SK-N-SH (cell line): ENCODE measurements around the gene TRIP13. TPM values are rescaled to one million over a fixed set of nuclear protein-coding genes. Genes with fewer than 3 reads are reported as not detected.

Experiments used
- CTCF ChIA-PET: fragments of 300-600, 350-600 bp; formaldehyde crosslinking; extraction: SDS; loops from one replicate; lab custom pipeline; 2021; lab: Yijun Ruan, JAX
- POLR2A ChIA-PET: fragments of 350-600 bp; sonication (Branson Sonifier 250); formaldehyde crosslinking; extraction: SDS; loops from one replicate; lab custom pipeline; 2020; ENCODE audit warnings: antibody characterized with exemption, inconsistent platforms; lab: Yijun Ruan, JAX
- DNase-seq: peaks from one replicate; pipeline ENCODE4 v3.0.0; 2012
- H2AFZ ChIP-seq: fragments of 200-600 bp; sonication (generic); 2 replicates; pipeline ENCODE4 v1.8.1; 2016; ENCODE audit warnings: antibody characterized with exemption, mild to moderate bottlenecking, low read depth
- H3F3A ChIP-seq: fragments of 200-600 bp; sonication (generic); replicated peaks from 2 replicates; pipeline ENCODE3; 2016; ENCODE audit warnings: antibody characterized with exemption, mild to moderate bottlenecking; ENCODE audit not compliant: insufficient read depth
- H3K27ac ChIP-seq, 2 experiments: fragments of 200-500 bp in 1 of 2; fragments of 200-600 bp in 1 of 2; sonication (Bioruptor generic) in 1 of 2; sonication (generic), shearing (Covaris generic) in 1 of 2; 2 replicates each; pipeline versions ENCODE4 v1.5.1 to v1.6.1; 2014 to 2016; ENCODE audit warnings: low read depth in 2 of 2, inconsistent platforms in 1 of 2, low read length in 1 of 2, mild to moderate bottlenecking in 1 of 2, mixed read lengths in 1 of 2
- H3K27me3 ChIP-seq: fragments of 200-600 bp; sonication (generic), shearing (Covaris generic); 2 replicates; pipeline ENCODE4 v1.6.1; 2016; ENCODE audit warnings: mixed run types; ENCODE audit not compliant: insufficient read depth
- H3K36me3 ChIP-seq, 2 experiments: fragments of 200-500 bp in 1 of 2; fragments of 200-600 bp in 1 of 2; sonication (Bioruptor generic) in 1 of 2; sonication (generic) in 1 of 2; replicated peaks in 1 of 2; 2 replicates each; pipeline versions ENCODE3 to v1.5.1; 2014 to 2016; ENCODE audit warnings: low read length in 1 of 2, mild to moderate bottlenecking in 1 of 2; ENCODE audit not compliant: insufficient read depth in 2 of 2, control insufficient read depth in 1 of 2
- H3K4me1 ChIP-seq, 2 experiments: fragments of 200-500 bp in 1 of 2; fragments of 200-600 bp in 1 of 2; sonication (Bioruptor generic) in 1 of 2; sonication (generic), shearing (Covaris generic) in 1 of 2; 2 replicates each; pipeline versions ENCODE4 v1.5.1 to v1.6.1; 2014 to 2016; ENCODE audit warnings: low read depth in 1 of 2, low read length in 1 of 2, mixed run types in 1 of 2; ENCODE audit not compliant: insufficient read depth in 2 of 2, control insufficient read depth in 1 of 2
- H3K4me2 ChIP-seq: fragments of 200-600 bp; sonication (generic), shearing (Covaris generic); 2 replicates; pipeline ENCODE4 v1.6.1; 2017; ENCODE audit warnings: mixed run types
- H3K4me3 ChIP-seq, 2 experiments: fragments of 200-500 bp in 1 of 2; fragments of 200-600 bp in 1 of 2; sonication (Bioruptor generic) in 1 of 2; sonication (generic), shearing (Covaris generic) in 1 of 2; 2 replicates each; pipeline versions ENCODE4 v1.5.1 to v1.8.1; 2014 to 2016; ENCODE audit warnings: low read depth in 2 of 2, inconsistent platforms in 1 of 2, low read length in 1 of 2, mild to moderate bottlenecking in 1 of 2, mixed read lengths in 1 of 2, moderate library complexity in 1 of 2
- H3K79me2 ChIP-seq: fragments of 200-600 bp; sonication (generic); 2 replicates; pipeline ENCODE4 v1.8.1; 2017; ENCODE audit warnings: mild to moderate bottlenecking; ENCODE audit not compliant: insufficient read depth
- H3K9ac ChIP-seq: fragments of 200-600 bp; sonication (generic); 2 replicates; pipeline ENCODE4 v1.6.1; 2017; ENCODE audit warnings: mixed run types
- H3K9me2 ChIP-seq: fragments of 200-600 bp; sonication (generic); 2 replicates; pipeline ENCODE4 v1.6.1; 2017; ENCODE audit warnings: mixed run types
- H3K9me3 ChIP-seq: fragments of 200-600 bp; sonication (generic); 2 replicates; pipeline ENCODE4 v1.6.1; 2017; ENCODE audit warnings: mixed run types, mild to moderate bottlenecking, moderate library complexity
- H4K20me1 ChIP-seq: fragments of 200-600 bp; sonication (generic); 2 replicates; pipeline ENCODE4 v1.6.1; 2017; ENCODE audit warnings: mild to moderate bottlenecking, mixed run types; ENCODE audit not compliant: insufficient read depth
- CHD2 ChIP-seq: fragments of 150-350 bp; IDR thresholded peaks from 2 replicates; pipeline ENCODE4 v1.6.1; 2018; ENCODE audit warnings: low read length; ENCODE audit not compliant: partially characterized antibody
- CTCF ChIP-seq: fragments of 200-600 bp; sonication (generic); IDR thresholded peaks from 2 replicates; pipeline ENCODE4 v1.6.1; 2017; ENCODE audit warnings: antibody characterized with exemption, mild to moderate bottlenecking, moderate library complexity
- ELF1 ChIP-seq: IDR thresholded peaks from 2 replicates; pipeline ENCODE4 v1.4.0; 2012
- EP300 ChIP-seq, 2 experiments: IDR thresholded peaks; 2 replicates each; pipeline versions ENCODE4 v1.4.0 to v1.6.1; 2012; ENCODE audit warnings: borderline replicate concordance in 1 of 2, low read depth in 1 of 2, low read length in 1 of 2
- FOSL2 ChIP-seq: IDR thresholded peaks from 2 replicates; pipeline ENCODE4 v1.4.0; 2012; ENCODE audit warnings: low read depth, mild to moderate bottlenecking, moderate library complexity, borderline replicate concordance
- FOXJ3 ChIP-seq: sonication (generic); formaldehyde crosslinking; IDR thresholded peaks from 2 replicates; pipeline ENCODE4 v1.5.1; 2020; ENCODE audit warnings: mild to moderate bottlenecking, missing genetic modification reagents
- GATA2 ChIP-seq: sonication (generic); formaldehyde crosslinking; IDR thresholded peaks from 2 replicates; pipeline ENCODE4 v1.5.0; 2020; ENCODE audit warnings: mild to moderate bottlenecking, missing genetic modification reagents
- IRF3 ChIP-seq: fragments of 150-350 bp; IDR thresholded peaks from 2 replicates; pipeline ENCODE4 v1.6.1; 2016; ENCODE audit warnings: mild to moderate bottlenecking, low read depth, low read length
- MAX ChIP-seq: IDR thresholded peaks from 2 replicates; pipeline ENCODE4 v1.4.0; 2012; ENCODE audit warnings: low read depth
- MEF2A ChIP-seq: IDR thresholded peaks from 2 replicates; pipeline ENCODE4 v1.4.0; 2012; ENCODE audit warnings: low read depth, borderline replicate concordance
- NFIC ChIP-seq: IDR thresholded peaks from 2 replicates; pipeline ENCODE4 v1.4.0; 2012; ENCODE audit warnings: borderline replicate concordance
- NRF1 ChIP-seq: IDR thresholded peaks from 2 replicates; pipeline ENCODE4 v1.6.1; 2012; ENCODE audit warnings: low read depth, mild to moderate bottlenecking, low read length
- POLR2AphosphoS5 ChIP-seq: IDR thresholded peaks from 2 replicates; pipeline ENCODE4 v1.6.1; 2012; ENCODE audit warnings: low read depth, low read length
- RAD21 ChIP-seq: IDR thresholded peaks from 2 replicates; pipeline ENCODE4 v1.6.1; 2012; ENCODE audit warnings: mild to moderate bottlenecking, low read length
- RCOR1 ChIP-seq: fragments of 150-350 bp; IDR thresholded peaks from 2 replicates; pipeline ENCODE4 v1.6.1; 2017; ENCODE audit warnings: antibody characterized with exemption, low read length
- REST ChIP-seq: IDR thresholded peaks from 2 replicates; pipeline ENCODE4 v1.6.1; 2012; ENCODE audit warnings: mild to moderate bottlenecking, low read depth, low read length, moderate library complexity
- RFX5 ChIP-seq: IDR thresholded peaks from 2 replicates; pipeline ENCODE4 v1.6.1; 2012; ENCODE audit warnings: mild to moderate bottlenecking, improper control_type of control experiment, low read length
- RXRA ChIP-seq: IDR thresholded peaks from 2 replicates; pipeline ENCODE4 v1.4.0; 2012; ENCODE audit warnings: low read depth, mild to moderate bottlenecking, borderline replicate concordance
- SMC3 ChIP-seq: IDR thresholded peaks from 2 replicates; pipeline ENCODE4 v1.6.1; 2012; ENCODE audit warnings: low read depth, low read length, improper control_type of control experiment
- TCF12 ChIP-seq: IDR thresholded peaks from 2 replicates; pipeline ENCODE4 v1.4.0; 2012
- USF1 ChIP-seq: IDR thresholded peaks from 2 replicates; pipeline ENCODE4 v1.4.0; 2012; ENCODE audit warnings: low read depth, borderline replicate concordance
- YY1 ChIP-seq: IDR thresholded peaks from 2 replicates; pipeline ENCODE4 v1.4.0; 2012; ENCODE audit warnings: low read depth, mild to moderate bottlenecking
- ZBTB33 ChIP-seq: IDR thresholded peaks from 2 replicates; pipeline ENCODE4 v1.4.0; 2012; ENCODE audit warnings: low read depth, borderline replicate concordance
- WGBS: methylation state at CpG from one replicate; pipeline ENCODE4 v1.1.6; 2017; ENCODE audit warnings: low lambda C conversion rate; 5-methylcytosine and 5-hydroxymethylcytosine counted together
- polyA plus RNA-seq, 3 experiments: library from polyadenylated mRNA; depleted of rRNA; stranded (reverse); fragments of >200 nt; gene quantifications; 2 replicates each; pipeline ENCODE4 v1.2.3, GENCODE V29; 2012

TRIP13 gene
- polyA plus RNA-seq, 1 of the 3 experiments (the other 2 are of a cell fraction), result 24.1 TPM

GRCh38 chr5:956941-957747, 64.5 kb downstream of the TRIP13 start:
- Histone ChIP-seq H3K27ac (peak overlapping the region; percentile 52 to 69; a peak in 3 of 4 replicates), H3K9ac (peak overlapping the region; percentile 19; the same call in 1 of the 2 replicates), H3K27me3 (no peaks in the 10 kb centered on the region; the same call in 1 of the 2 replicates), H3K4me2 (peak overlapping the region; percentile 66), H3K79me2 (no peaks in the 10 kb centered on the region), H3K4me3 (0 out of 4 replicates have a peak overlapping the region, but pooled peaks of 1 of the 2 experiments have one; percentile 36), H3K4me1 (peaks cover 16 to 18% of the 10 kb centered on the region in 2 experiments; a peak in 3 of 4 replicates), H3K9me3 (no peaks in the 10 kb centered on the region), H2AFZ (no peak overlapping the region), H3K36me3 (no peaks in the 10 kb centered on the region), H4K20me1 (no peaks in the 10 kb centered on the region), H3K9me2 (no peaks in the 10 kb centered on the region), H3F3A (no peaks in the 10 kb centered on the region)
- ChIA-PET CTCF (interaction anchor here (1.1 kb wide), 1 partner anchor 217 kb away, joined by 3 read pairs; no protein-coding TSS in a partner anchor), POLR2A (no interaction called here)
- whole genome bisulfite sequencing, result 36% methylated on average over 6 of the region's 26 CpGs
- peak; percentile 28 for DNase-seq
- TF ChIP-seq YY1 (0 out of 2 replicates have a peak, but pooled peaks have one; percentile 7), EP300 (IDR thresholded peaks at IDR 0.05; ENCODE audit: borderline replicate concordance in 1 of 2, low read depth in 1 of 2, low read length in 1 of 2) (peak in 1 of 2 experiments; percentile 69; a peak in 1 of 4 replicates), FOXJ3 (no peak), CHD2 (no peak), MEF2A (no peak), NRF1 (no peak), ELF1 (no peak), GATA2 (no peak), RFX5 (no peak), RCOR1 (no peak), TCF12 (peak; percentile 73), CTCF (peak; percentile 42), MAX (peak; percentile 79), NFIC (peak; percentile 86), POLR2AphosphoS5 (peak; percentile 34; the same call in 1 of the 2 replicates), SMC3 (no peak), RAD21 (no peak), ZBTB33 (no peak), IRF3 (no peak), USF1 (no peak), RXRA (peak; percentile 77), FOSL2 (no peak), REST (no peak; the same call in 1 of the 2 replicates)
